K562 (cell line): ENCODE data around the gene KPNA3. TPM values are rescaled to one million over a fixed set of nuclear protein-coding genes. Genes with fewer than 3 reads are reported as not detected.

ENCODE experiments used
- ATAC-seq: fragments of 200-7000 bp; cut with Tn5 transposase; 3 replicates; pipeline ENCODE4 v1.9.1; 2020; ENCODE audit warnings: moderate library complexity
- BruUV-seq: library from RNA; stranded (reverse); fragments of 400-500 nt; replicated peaks from 2 replicates; lab custom pipeline; 2021; lab: Mats Ljungman, UMichigan
- CTCF ChIA-PET: fragments of 300-600 bp; formaldehyde crosslinking; extraction: SDS; loops from one replicate; lab custom pipeline; 2021; ENCODE audit warnings: low intra/inter-chr PET ratio; lab: Yijun Ruan, JAX
- POLR2A ChIA-PET: fragments of 300-600, 350-650 bp; sonication (Branson Sonifier 250); formaldehyde crosslinking; extraction: SDS; loops from one replicate; lab custom pipeline; 2021; ENCODE audit warnings: antibody characterized with exemption, inconsistent platforms; lab: Yijun Ruan, JAX
- DNase-seq, 4 experiments: peaks; one replicate each; pipeline versions ENCODE4 v3.0.0 to v3.0.0-alpha.2; 2011 to 2018; ENCODE audit warnings: low spot score in 3 of 4, mixed read lengths in 3 of 4; ENCODE audit errors: extremely low read depth in 1 of 4
- FAIRE-seq: peaks from 2 replicates; lab custom pipeline; 2011; peaks lifted over from hg19 to GRCh38; lab: Jason Lieb, UNC
- H2AFZ ChIP-seq: 2 replicates; pipeline ENCODE4 v1.6.0; 2011; ENCODE audit warnings: low read depth, low read length, control low read depth, inconsistent platforms
- H3K27ac ChIP-seq: fragments of 200-600 bp; 3 replicates; pipeline ENCODE4 v1.8.0; 2011; ENCODE audit warnings: low read depth, mild to moderate bottlenecking, control low read depth, inconsistent platforms, low read length, moderate library complexity, mixed read lengths; ENCODE audit errors: extremely low read depth
- H3K27me3 ChIP-seq, 2 experiments: fragments of 300-600 bp in 1 of 2; 2 replicates in 1 of 2; 3 replicates in 1 of 2; pipeline versions ENCODE4 v1.6.0 to v1.8.0; 2011; ENCODE audit warnings: inconsistent platforms in 2 of 2, low read length in 2 of 2, mild to moderate bottlenecking in 1 of 2, mixed read lengths in 1 of 2, moderate library complexity in 1 of 2; ENCODE audit not compliant: control insufficient read depth in 2 of 2, insufficient read depth in 2 of 2
- H3K36me3 ChIP-seq: fragments of 300-600 bp; 3 replicates; pipeline ENCODE4 v1.8.0; 2011; ENCODE audit warnings: mild to moderate bottlenecking, low read length, inconsistent platforms; ENCODE audit not compliant: control insufficient read depth, insufficient read depth
- H3K4me1 ChIP-seq, 2 experiments: fragments of 200-600 bp in 1 of 2; replicated peaks in 1 of 2; 2 replicates in 1 of 2; 3 replicates in 1 of 2; pipeline versions ENCODE4 v1.5.1 to v1.8.0; 2011; ENCODE audit warnings: inconsistent platforms in 2 of 2, low read length in 2 of 2, mild to moderate bottlenecking in 1 of 2, mixed read lengths in 1 of 2, moderate library complexity in 1 of 2; ENCODE audit not compliant: control insufficient read depth in 2 of 2, insufficient read depth in 2 of 2
- H3K4me2 ChIP-seq: 2 replicates; pipeline ENCODE4 v1.6.1; 2011; ENCODE audit warnings: low read length, control low read depth, inconsistent platforms, mixed read lengths; ENCODE audit not compliant: insufficient read depth
- H3K4me3 ChIP-seq: fragments of 200-600 bp; sonication (generic), shearing (Covaris generic); 2 replicates; pipeline ENCODE4 v1.5.1; 2016; ENCODE audit warnings: control low read depth, inconsistent platforms
- H3K79me2 ChIP-seq: fragments of 200-600 bp; 3 replicates; pipeline ENCODE4 v1.8.0; 2011; ENCODE audit warnings: low read length, inconsistent platforms; ENCODE audit not compliant: control insufficient read depth, insufficient read depth
- H3K9ac ChIP-seq, 2 experiments: 2 replicates each; pipeline versions ENCODE4 v1.6.0 to v1.6.1; 2011; ENCODE audit warnings: low read depth in 2 of 2, low read length in 2 of 2, control low read depth in 1 of 2, inconsistent platforms in 1 of 2, mild to moderate bottlenecking in 1 of 2, mixed read lengths in 1 of 2; ENCODE audit not compliant: insufficient read depth in 1 of 2
- H3K9me1 ChIP-seq: one replicate; pipeline ENCODE4 v1.6.0; 2011; ENCODE audit warnings: inconsistent platforms, mild to moderate bottlenecking, low read length, moderate library complexity; ENCODE audit not compliant: control insufficient read depth, insufficient read depth
- H3K9me3 ChIP-seq: replicated peaks from 2 replicates; pipeline ENCODE4 v1.5.1; 2011; ENCODE audit warnings: low read depth, low read length, inconsistent platforms; ENCODE audit not compliant: control insufficient read depth, insufficient read depth
- H4K20me1 ChIP-seq: replicated peaks from 2 replicates; pipeline ENCODE4 v1.6.1; 2011; ENCODE audit warnings: low read length, inconsistent platforms, mixed read lengths; ENCODE audit not compliant: control insufficient read depth, insufficient read depth
- CCAR2 ChIP-seq: fragments of 200-400 bp; formaldehyde crosslinking; IDR thresholded peaks from 2 replicates; pipeline ENCODE4 v1.6.1; 2017; ENCODE audit warnings: mild to moderate bottlenecking, low read depth, low read length
- ETV6 ChIP-seq, 3 experiments: fragments of 150-350 bp in 1 of 3; sonication (generic) in 1 of 3; formaldehyde crosslinking in 1 of 3; IDR thresholded peaks; 2 replicates each; pipeline versions ENCODE4 v1.6.1 to v1.8.0; 2014 to 2022; ENCODE audit warnings: borderline replicate concordance in 2 of 3, low read depth in 2 of 3, antibody characterized with exemption in 1 of 3, low read length in 1 of 3, mild to moderate bottlenecking in 1 of 3, missing genetic modification reagents in 1 of 3
- MCM7 ChIP-seq, 2 experiments: fragments of 450-650 bp; IDR thresholded peaks; 2 replicates each; pipeline ENCODE4 v1.6.1; 2016 to 2018
- RBM25 ChIP-seq: fragments of 200-400 bp; formaldehyde crosslinking; IDR thresholded peaks from 2 replicates; pipeline ENCODE4 v1.6.1; 2018; ENCODE audit warnings: low read length, low read depth, moderate library complexity; ENCODE audit not compliant: severe bottlenecking
- SMAD4 ChIP-seq: fragments of 250-450 bp; sonication (Bioruptor Pico); conservative IDR thresholded peaks from 2 replicates; pipeline ENCODE4 v1.8.0; 2021; ENCODE audit warnings: inconsistent platforms, mild to moderate bottlenecking, moderate library complexity
- WGBS: fragments of 100-300 bp; shearing (Covaris generic); methylation state at CpG from one replicate; pipeline ENCODE4 v1.1.6; 2016; ENCODE audit warnings: low coverage, mixed read lengths; ENCODE audit not compliant: insufficient coverage; ENCODE audit errors: missing lambda C conversion rate; 5-methylcytosine and 5-hydroxymethylcytosine counted together
- in situ Hi-C: fragments of 300-500 bp; cut with MboI; formaldehyde crosslinking; loops from 4 replicates; pipeline ENCODE4 v1.15.0; 2018; ENCODE audit warnings: inconsistent platforms, mixed read lengths
- intact Hi-C: fragments of 100-400 bp; cut with micrococcal nuclease; formaldehyde crosslinking; loops from 2 replicates; pipeline ENCODE4 v1.14.2; 2022
- polyA plus RNA-seq, 8 experiments: library from polyadenylated mRNA; depleted of rRNA in 4 of 8; stranded (reverse) in 5 of 8; unstranded in 3 of 8; fragments of >200 nt; fragmentation: Nextera tagmentation in 2 of 8; fragmentation: Illumina TruSeq in 1 of 8; extraction: Ambion mirVana in 2 of 8; extraction: Trizol in 1 of 8; gene quantifications; 2 replicates each; pipeline versions ENCODE4 v1.2.1 to v1.2.3, GENCODE V29; 2011 to 2014; ENCODE audit warnings: inconsistent platforms in 1 of 8, missing spikeins in 1 of 8
- total RNA-seq, 7 experiments: library from RNA; depleted of rRNA in 6 of 7; stranded (reverse); fragments of >200 nt in 6 of 7; fragmentation: Illumina TruSeq in 2 of 7; extraction: Trizol in 2 of 7; gene quantifications; 2 replicates each; pipeline versions ENCODE4 v1.2.1 to v1.2.3, GENCODE V29; 2011 to 2021; ENCODE audit warnings: low replicate concordance in 1 of 7
- TF ChIP-seq, protein P1 (sequence below): fragments of 450-650 bp; formaldehyde crosslinking; IDR thresholded peaks from 2 replicates; pipeline ENCODE4 v1.4.0; 2020; ENCODE audit warnings: mild to moderate bottlenecking, moderate library complexity

KPNA3 gene
- total and polyA plus RNA-seq, 9 of the 15 experiments (the other 6 are each of a cell fraction or from before 2014, with no cell fraction given), result 8.5 to 23.4 (median 15.7) TPM

DNA sequence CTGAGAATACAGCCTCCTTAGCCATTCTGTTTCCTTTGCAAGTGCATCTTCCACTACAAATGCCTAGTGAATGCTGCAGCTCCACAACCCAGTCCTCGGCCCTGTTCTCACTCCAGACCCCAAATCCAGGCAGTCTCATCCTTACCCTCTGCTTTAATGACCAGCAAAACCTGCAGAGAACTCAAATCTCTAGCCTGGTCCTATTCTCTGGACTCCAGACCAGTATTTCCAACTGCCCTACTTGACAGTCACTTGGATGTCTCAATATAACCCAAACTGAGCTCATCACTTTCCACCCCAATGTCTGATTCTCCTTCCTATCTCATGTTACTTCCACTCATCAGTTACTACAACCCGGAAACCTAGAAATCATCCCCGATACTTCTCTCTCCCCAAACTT is 98.6 kb downstream of the KPNA3 start (continued):
- TF ChIP-seq, protein P1, sequence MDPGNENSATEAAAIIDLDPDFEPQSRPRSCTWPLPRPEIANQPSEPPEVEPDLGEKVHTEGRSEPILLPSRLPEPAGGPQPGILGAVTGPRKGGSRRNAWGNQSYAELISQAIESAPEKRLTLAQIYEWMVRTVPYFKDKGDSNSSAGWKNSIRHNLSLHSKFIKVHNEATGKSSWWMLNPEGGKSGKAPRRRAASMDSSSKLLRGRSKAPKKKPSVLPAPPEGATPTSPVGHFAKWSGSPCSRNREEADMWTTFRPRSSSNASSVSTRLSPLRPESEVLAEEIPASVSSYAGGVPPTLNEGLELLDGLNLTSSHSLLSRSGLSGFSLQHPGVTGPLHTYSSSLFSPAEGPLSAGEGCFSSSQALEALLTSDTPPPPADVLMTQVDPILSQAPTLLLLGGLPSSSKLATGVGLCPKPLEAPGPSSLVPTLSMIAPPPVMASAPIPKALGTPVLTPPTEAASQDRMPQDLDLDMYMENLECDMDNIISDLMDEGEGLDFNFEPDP (CRISPR knock-in tag), result no peak
- no peak for TF ChIP-seq SMAD4 (CRISPR knock-in tag)
- no peak for TF ChIP-seq MCM7 (IDR thresholded peaks at IDR 0.05)
- no peak for TF ChIP-seq ETV6 (IDR thresholded peaks at IDR 0.05; ENCODE audit: borderline replicate concordance in 1 of 2, low read depth in 2 of 2, low read length in 1 of 2)
- no peak for TF ChIP-seq ETV6 (CRISPR knock-in tag; IDR thresholded peaks at IDR 0.05; ENCODE audit: borderline replicate concordance)

DNA sequence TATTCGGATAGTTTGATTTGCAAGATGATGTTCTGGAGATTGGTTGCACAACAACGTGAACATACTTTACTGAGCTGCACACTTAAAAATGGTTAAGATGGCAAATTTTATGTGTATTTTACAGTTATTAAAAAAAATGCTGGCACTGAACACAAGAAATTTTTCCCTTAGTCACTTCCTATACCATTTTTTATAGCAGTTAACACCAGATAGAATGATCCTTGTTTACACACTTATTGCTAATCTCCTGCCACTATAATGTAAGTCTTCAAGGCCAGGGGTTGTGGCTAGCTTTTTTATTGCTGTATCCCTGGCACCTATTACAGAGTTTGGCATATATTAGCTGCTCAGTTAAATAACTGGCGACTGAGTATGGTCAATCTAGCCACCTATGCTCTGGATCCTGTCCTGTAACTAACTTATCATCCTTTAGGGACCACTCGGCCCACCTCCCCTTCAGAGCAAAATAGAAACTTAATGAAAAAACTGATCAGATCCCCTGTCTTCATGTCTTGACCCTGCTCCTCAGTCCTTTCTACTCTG is 99.2 kb downstream of the KPNA3 start:
- no peak for ATAC-seq

More for the DNA sequence above, 99.2 kb downstream of the KPNA3 start:
- intact Hi-C loops, result no loop called here
- ChIA-PET POLR2A (interaction anchor here (0.6 to 0.7 kb wide), 2 partner anchors 10 to 708 kb away, joined by 3 to 4 read pairs; no protein-coding TSS in a partner anchor), CTCF (no interaction called here)
- no peaks in the 10 kb centered on the region for H3K27me3 ChIP-seq
- no peak for DNase-seq
- peaks cover under 1% of the 10 kb centered on the region; the same call in 1 of the 3 replicates for H3K36me3 ChIP-seq
- H3K9me1 ChIP-seq, result no peaks in the 10 kb centered on the region
- H2AFZ ChIP-seq, result no peak overlapping the region
- H3K27ac ChIP-seq, result no peak overlapping the region
- BruUV-seq, result no TSS peak
- H3K4me1 ChIP-seq, result peaks cover 0 to 15% of the 10 kb centered on the region in 2 experiments; a peak in 2 of 5 replicates
- H3K9ac ChIP-seq, result no peak overlapping the region
- WGBS, result 53% methylated on average over 2 of the region's 4 CpGs
- H3K4me3 ChIP-seq, result no peak overlapping the region
- no peaks in the 10 kb centered on the region for H3K9me3 ChIP-seq
- no peaks in the 10 kb centered on the region for H4K20me1 ChIP-seq
- FAIRE-seq, result no peak
- peak; percentile 53 for TF ChIP-seq RBM25
- no peak for TF ChIP-seq CCAR2
- TF ChIP-seq, all 486 proteins: peak for 1
- Histone ChIP-seq H3K79me2 (peaks cover 27% of the 10 kb centered on the region), H3K4me2 (no peak overlapping the region)
- in situ Hi-C loops, result no loop called here
